ACC112 (cell line): ENCODE measurements around the gene MRRF.

Source experiments
- H2AFZ ChIP-seq: fragments of 200-600 bp; sonication (generic); one replicate; pipeline ENCODE4 v1.6.0; 2017; ENCODE audit warnings: antibody characterized with exemption, low read length; ENCODE audit not compliant: unreplicated experiment
- H3K27ac ChIP-seq: fragments of 200-600 bp; sonication (generic); 2 replicates; pipeline ENCODE4 v1.5.1; 2014; ENCODE audit warnings: low read depth, mild to moderate bottlenecking, antibody characterized with exemption, low read length, moderate library complexity
- H3K27me3 ChIP-seq: fragments of 200-600 bp; sonication (generic); 2 replicates; pipeline ENCODE4 v1.6.1; 2014; ENCODE audit warnings: mild to moderate bottlenecking, antibody characterized with exemption, low read length, moderate library complexity, mixed read lengths; ENCODE audit not compliant: insufficient read depth
- H3K36me3 ChIP-seq: fragments of 200-600 bp; sonication (generic); 2 replicates; pipeline ENCODE4 v1.6.1; 2016; ENCODE audit warnings: mild to moderate bottlenecking, antibody characterized with exemption, low read length, moderate library complexity, mixed read lengths; ENCODE audit not compliant: insufficient read depth
- H3K4me1 ChIP-seq: fragments of 200-600 bp; sonication (generic); one replicate; pipeline ENCODE4 v1.6.1; 2016; ENCODE audit warnings: low read length, mixed read lengths; ENCODE audit not compliant: insufficient read depth, unreplicated experiment, control insufficient read depth
- H3K4me3 ChIP-seq: fragments of 200-600 bp; sonication (generic); 2 replicates; pipeline ENCODE4 v1.5.1; 2014; ENCODE audit warnings: mild to moderate bottlenecking, low read depth, low read length
- H3K79me2 ChIP-seq: fragments of 200-600 bp; sonication (generic); one replicate; pipeline ENCODE4 v1.6.0; 2016; ENCODE audit warnings: low read length; ENCODE audit not compliant: control insufficient read depth, unreplicated experiment, insufficient read depth

MRRF gene

GRCh38 chr9:122370869-122371755 is 106.4 kb downstream of the MRRF start, which contains the start of gene PTGS1:
Gene PTGS1, plus strand, starts transcription at chr9:122371024. Its CDS starts 61 bp downstream, at chr9:122371085.
- Histone ChIP-seq H3K4me3 (peak within 1 kb of the TSS; percentile 94), H3K36me3 (no peaks in the 10 kb centered on the region), H3K27ac (no peak within 1 kb of the TSS), H3K27me3 (no peaks in the 10 kb centered on the region), H3K4me1 (peaks cover 39% of the 10 kb centered on the region), H3K79me2 (peaks cover 19% of the 10 kb centered on the region), H2AFZ (peak within 1 kb of the TSS; percentile 79)

DNA sequence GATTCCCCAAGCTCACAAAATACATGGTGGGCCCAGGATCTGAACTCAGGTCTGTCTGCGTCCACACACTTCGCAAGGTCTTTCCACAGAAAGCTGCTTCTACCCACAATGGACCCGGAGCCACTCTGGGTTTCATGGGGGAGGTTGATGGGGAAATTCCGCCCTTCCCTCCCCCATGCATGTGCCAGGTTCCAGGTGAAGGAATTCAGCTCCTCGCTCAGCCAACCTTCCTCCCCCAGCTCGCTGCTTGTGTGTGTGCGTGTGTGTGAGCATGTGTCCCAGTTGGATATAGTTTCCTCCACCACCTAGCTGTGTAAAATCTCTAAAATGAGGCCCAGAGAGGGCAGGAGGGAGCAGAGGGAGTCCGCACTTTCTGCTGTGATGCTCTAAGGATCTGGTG is 107.2 kb downstream of the MRRF start:
- Histone ChIP-seq H3K36me3 (no peaks in the 10 kb centered on the region), H3K4me3 (peak overlapping the region; percentile 94), H3K27ac (no peak overlapping the region), H3K27me3 (no peaks in the 10 kb centered on the region), H3K4me1 (peaks cover 46% of the 10 kb centered on the region), H2AFZ (no peak overlapping the region), H3K79me2 (peaks cover 19% of the 10 kb centered on the region)

GRCh38 chr9:122372856-122373845 is 108.5 kb downstream of the MRRF start:
- Histone ChIP-seq H3K27ac (no peak overlapping the region), H3K27me3 (no peaks in the 10 kb centered on the region), H2AFZ (no peak overlapping the region), H3K79me2 (peaks cover 19% of the 10 kb centered on the region), H3K4me1 (peaks cover 57% of the 10 kb centered on the region), H3K4me3 (peak overlapping the region; percentile 94; the same call in 1 of the 2 replicates), H3K36me3 (no peaks in the 10 kb centered on the region)

DNA sequence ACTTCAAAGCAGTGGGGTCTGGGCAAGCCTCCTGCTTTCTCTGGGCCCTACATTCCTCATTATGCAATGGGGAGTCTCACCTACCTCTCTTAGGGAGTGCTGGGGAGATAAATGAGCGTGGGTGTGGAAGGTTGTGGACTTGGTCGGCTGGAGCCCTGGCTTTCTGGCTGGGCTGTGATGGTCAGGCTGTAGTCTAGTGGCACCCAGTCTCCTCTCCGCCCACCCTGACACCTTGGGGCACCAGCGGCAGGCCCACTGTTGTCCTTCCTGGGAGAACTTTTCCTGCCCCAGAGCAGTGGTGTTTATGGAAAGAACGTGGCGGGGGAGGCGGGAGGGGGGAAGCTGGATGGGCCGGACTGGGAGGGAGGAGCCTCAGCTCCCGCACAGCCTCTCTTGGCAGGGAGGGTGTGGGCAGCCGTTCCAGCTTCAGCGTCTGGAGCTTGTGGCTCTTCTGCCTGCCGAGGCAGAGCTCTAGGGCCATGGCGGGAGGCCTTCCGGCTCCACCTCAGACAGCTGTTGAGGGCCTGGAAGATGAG is 110.3 kb downstream of the MRRF start:
- no peaks in the 10 kb centered on the region for H3K27me3 ChIP-seq
- H3K79me2 ChIP-seq = peaks cover 19% of the 10 kb centered on the region
- no peak overlapping the region for H3K27ac ChIP-seq
- H3K36me3 ChIP-seq = peaks cover 14% of the 10 kb centered on the region
- peaks cover 57% of the 10 kb centered on the region for H3K4me1 ChIP-seq
- H3K4me3 ChIP-seq = peak overlapping the region; percentile 41
- no peak overlapping the region for H2AFZ ChIP-seq

GRCh38 chr9:122376796-122377195 is 112.1 kb downstream of the MRRF start:
- Histone ChIP-seq H3K4me3 (no peak overlapping the region), H2AFZ (no peak overlapping the region), H3K36me3 (peaks cover 20% of the 10 kb centered on the region), H3K4me1 (peaks cover 54% of the 10 kb centered on the region), H3K27ac (peak overlapping the region; percentile 18), H3K27me3 (no peaks in the 10 kb centered on the region), H3K79me2 (peaks cover 10% of the 10 kb centered on the region)

DNA sequence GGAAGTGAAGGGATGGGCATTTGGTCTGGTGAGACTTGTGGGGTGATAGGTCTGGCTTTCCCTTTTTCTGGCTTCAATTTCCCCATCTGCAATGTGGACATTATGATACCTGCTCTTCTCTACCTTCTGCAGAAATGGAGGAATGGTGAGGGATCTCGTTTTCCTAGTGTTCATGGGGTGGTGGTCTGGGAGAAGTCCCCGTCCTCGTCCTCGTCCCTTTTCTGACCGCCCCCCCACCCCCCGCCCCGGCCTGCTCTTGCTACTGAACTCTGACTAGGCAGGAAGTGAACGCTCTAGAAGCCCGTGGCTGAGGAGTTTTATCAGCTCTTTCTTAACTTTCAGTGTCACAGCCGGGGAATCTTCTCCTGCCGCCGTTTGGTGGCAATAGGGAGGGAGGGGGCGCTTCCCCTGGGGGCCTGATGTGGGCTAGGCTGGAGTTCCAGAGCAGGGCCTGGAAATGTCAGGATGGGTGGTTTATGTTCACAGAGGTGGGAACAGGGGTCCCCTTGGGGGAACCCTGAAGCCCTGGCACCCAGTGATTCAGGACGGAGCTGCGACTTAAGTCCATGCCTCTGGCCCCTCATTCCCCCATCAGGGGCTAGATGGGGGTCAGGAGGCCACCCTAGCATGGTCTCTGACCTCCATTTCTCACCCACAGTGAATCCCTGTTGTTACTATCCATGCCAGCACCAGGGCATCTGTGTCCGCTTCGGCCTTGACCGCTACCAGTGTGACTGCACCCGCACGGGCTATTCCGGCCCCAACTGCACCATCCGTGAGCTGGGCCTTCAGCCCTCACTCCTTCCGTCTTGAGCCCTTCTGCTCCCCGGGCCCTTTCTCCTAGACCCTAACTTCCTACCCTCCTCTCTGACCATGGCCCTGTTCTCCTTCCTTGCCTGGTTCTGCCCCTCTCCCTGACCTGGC is 112.8 kb downstream of the MRRF start:
- peaks cover 4% of the 10 kb centered on the region for H3K79me2 ChIP-seq
- peak overlapping the region; percentile 55 for H3K27ac ChIP-seq
- peaks cover 52% of the 10 kb centered on the region for H3K4me1 ChIP-seq
- H2AFZ ChIP-seq = no peak overlapping the region
- H3K27me3 ChIP-seq = no peaks in the 10 kb centered on the region
- no peak overlapping the region for H3K4me3 ChIP-seq
- peaks cover 20% of the 10 kb centered on the region for H3K36me3 ChIP-seq

DNA sequence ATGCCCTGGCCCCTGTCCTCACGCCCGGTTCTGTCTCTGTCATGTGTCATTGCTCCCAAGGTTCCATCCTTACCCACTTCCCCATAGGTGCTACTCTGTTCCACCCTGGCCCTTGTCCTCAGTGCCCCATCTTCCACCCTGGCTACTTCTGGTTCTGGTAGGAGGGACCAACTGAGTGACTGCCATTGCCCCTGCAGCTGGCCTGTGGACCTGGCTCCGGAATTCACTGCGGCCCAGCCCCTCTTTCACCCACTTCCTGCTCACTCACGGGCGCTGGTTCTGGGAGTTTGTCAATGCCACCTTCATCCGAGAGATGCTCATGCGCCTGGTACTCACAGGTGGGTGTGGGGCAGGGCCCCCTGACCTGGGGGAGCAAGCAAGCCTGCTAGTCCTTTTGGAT is 113.6 kb downstream of the MRRF start:
- Histone ChIP-seq H3K4me3 (no peak overlapping the region), H3K27ac (no peak overlapping the region), H3K36me3 (peaks cover 20% of the 10 kb centered on the region), H3K4me1 (peaks cover 52% of the 10 kb centered on the region), H2AFZ (no peak overlapping the region), H3K27me3 (no peaks in the 10 kb centered on the region), H3K79me2 (no peaks in the 10 kb centered on the region)

GRCh38 chr9:122379340-122379739 is 114.7 kb downstream of the MRRF start:
- H3K27ac ChIP-seq = no peak overlapping the region
- peaks cover 20% of the 10 kb centered on the region for H3K36me3 ChIP-seq

DNA sequence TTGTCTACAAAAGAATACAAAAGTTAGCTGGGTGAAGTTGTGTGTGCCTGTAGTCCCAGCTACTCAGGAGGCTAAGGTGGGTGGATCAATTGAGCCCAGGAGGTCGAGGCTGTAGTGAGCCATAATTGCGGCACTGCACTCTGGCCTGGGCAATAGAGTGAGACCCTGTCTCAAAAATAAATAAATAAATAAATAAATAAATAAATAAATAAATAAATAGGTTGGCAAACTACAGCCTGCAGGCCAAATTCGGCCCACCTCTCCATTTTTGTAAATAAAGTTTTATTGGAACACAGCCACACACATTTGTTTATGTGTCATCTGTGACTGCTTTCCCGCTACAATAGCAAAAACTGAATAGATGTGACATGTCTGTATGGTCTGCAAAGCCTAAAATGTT is 115.6 kb downstream of the MRRF start:
- Histone ChIP-seq H3K4me3 (no peak overlapping the region), H3K79me2 (no peaks in the 10 kb centered on the region), H3K27me3 (no peaks in the 10 kb centered on the region), H3K27ac (no peak overlapping the region), H3K4me1 (peaks cover 54% of the 10 kb centered on the region), H2AFZ (no peak overlapping the region), H3K36me3 (peaks cover 20% of the 10 kb centered on the region)

More at GRCh38 chr9:122379340-122379739, 114.7 kb downstream of the MRRF start:
- no peak overlapping the region for H3K4me3 ChIP-seq
- no peaks in the 10 kb centered on the region for H3K27me3 ChIP-seq
- no peaks in the 10 kb centered on the region for H3K79me2 ChIP-seq
- peaks cover 59% of the 10 kb centered on the region for H3K4me1 ChIP-seq
- no peak overlapping the region for H2AFZ ChIP-seq
